Measurements from ENCODE around the gene BCL2. TPM values are rescaled to one million over a fixed set of nuclear protein-coding genes. Genes with fewer than 3 reads are reported as not detected.

The BCL2 gene
- total RNA-seq, 1 experiment from 2014 or later: 1.3 TPM

- no peak overlapping the region for H4K91ac ChIP-seq (ENCODE audit: insufficient read length, low read depth, low read length)
- no peaks in the 10 kb centered on the region for H3K23me2 ChIP-seq (ENCODE audit: insufficient read length, low read depth, low read length, poor library complexity, severe bottlenecking)
- no peaks in the 10 kb centered on the region for H4K20me1 ChIP-seq (ENCODE audit: control insufficient read depth, insufficient read depth, insufficient read length)
- no peak overlapping the region for H2AK5ac ChIP-seq (ENCODE audit: insufficient read length, low read length)
- H4K5ac ChIP-seq (ENCODE audit: insufficient read length, low read depth, low read length): no peak overlapping the region
- no peak overlapping the region for H2BK20ac ChIP-seq (ENCODE audit: low read depth, low read length, poor library complexity, severe bottlenecking)
- H3T11ph ChIP-seq (ENCODE audit: low read length): no peak overlapping the region
- H3K27ac Mint-ChIP-seq: no peak overlapping the region
- H3K9ac ChIP-seq (ENCODE audit: extremely low read depth, insufficient read length, low read length): no peak overlapping the region
- no peaks in the 10 kb centered on the region for H3K4me1 Mint-ChIP-seq
- no peak overlapping the region for H3K4me3 Mint-ChIP-seq
- no peaks in the 10 kb centered on the region for H3K79me2 ChIP-seq (ENCODE audit: insufficient read depth, low read length)
- no peak overlapping the region for H3K56ac ChIP-seq (ENCODE audit: insufficient read length, low read depth, low read length)
- H2BK12ac ChIP-seq (ENCODE audit: insufficient read length, low read depth, low read length): no peak overlapping the region
- H3K4me1 ChIP-seq (ENCODE audit: insufficient read depth, low read length): no peaks in the 10 kb centered on the region
- no peak overlapping the region for H3K18ac ChIP-seq (ENCODE audit: insufficient read length, low read depth, low read length)
- H3K9me3 ChIP-seq (ENCODE audit: control insufficient read depth, low read depth, low read length): no peaks in the 10 kb centered on the region
- H3K79me1 ChIP-seq (ENCODE audit: insufficient read depth, low read depth, low read length, poor library complexity, severe bottlenecking): no peaks in the 10 kb centered on the region
- peaks cover 0 to 4% of the 10 kb centered on the region in 2 experiments; a peak in 1 of 5 replicates for H3K9me3 Mint-ChIP-seq
- no peak overlapping the region for H2AFZ ChIP-seq (ENCODE audit: low read length)
- H3K27ac ChIP-seq (ENCODE audit: insufficient read length, low read depth, low read length): no peak overlapping the region
- no CpG with 5 or more reads among the region's 6 CpGs for WGBS (ENCODE audit: extremely low coverage, insufficient read length, low lambda C conversion rate)
- H3K14ac ChIP-seq (ENCODE audit: insufficient read depth, low read length): no peak overlapping the region
- no peak overlapping the region for H3K23ac ChIP-seq (ENCODE audit: insufficient read length, low read depth, low read length)
- no peak overlapping the region for H2BK5ac ChIP-seq (ENCODE audit: insufficient read length, low read length)
- H3K4me2 ChIP-seq (ENCODE audit: insufficient read depth, insufficient read length, low read length): no peak overlapping the region
- H3K27me3 ChIP-seq (ENCODE audit: insufficient read depth, low read length): no peaks in the 10 kb centered on the region
- H3K36me3 Mint-ChIP-seq (ENCODE audit: insufficient read depth in 1 of 3, low read depth in 3 of 3): no peaks in the 10 kb centered on the region
- no peak overlapping the region for H3K4ac ChIP-seq (ENCODE audit: low read depth, low read length)
- no peaks in the 10 kb centered on the region; the same call in 1 of the 2 replicates for H3K27me3 Mint-ChIP-seq (ENCODE audit: low read depth)
- DNase-seq: no peak
- TF ChIP-seq CTCF (conservative IDR thresholded peaks at IDR 0.05): no peak
- no peak overlapping the region for H2BK15ac ChIP-seq (ENCODE audit: low read depth, low read length)
- H4K8ac ChIP-seq (replicated peaks; ENCODE audit: insufficient read length, low read depth, low read length): no peak overlapping the region
- H2BK120ac ChIP-seq (ENCODE audit: low read depth, low read length, poor library complexity, severe bottlenecking): no peak overlapping the region
Observed at GRCh38 chr18:63213331-63213900, 106.2 kb downstream of the BCL2 start.

Data from H9 (cell line).